Measurements from ENCODE around the gene TEDC1.

The TEDC1 gene

DNA sequence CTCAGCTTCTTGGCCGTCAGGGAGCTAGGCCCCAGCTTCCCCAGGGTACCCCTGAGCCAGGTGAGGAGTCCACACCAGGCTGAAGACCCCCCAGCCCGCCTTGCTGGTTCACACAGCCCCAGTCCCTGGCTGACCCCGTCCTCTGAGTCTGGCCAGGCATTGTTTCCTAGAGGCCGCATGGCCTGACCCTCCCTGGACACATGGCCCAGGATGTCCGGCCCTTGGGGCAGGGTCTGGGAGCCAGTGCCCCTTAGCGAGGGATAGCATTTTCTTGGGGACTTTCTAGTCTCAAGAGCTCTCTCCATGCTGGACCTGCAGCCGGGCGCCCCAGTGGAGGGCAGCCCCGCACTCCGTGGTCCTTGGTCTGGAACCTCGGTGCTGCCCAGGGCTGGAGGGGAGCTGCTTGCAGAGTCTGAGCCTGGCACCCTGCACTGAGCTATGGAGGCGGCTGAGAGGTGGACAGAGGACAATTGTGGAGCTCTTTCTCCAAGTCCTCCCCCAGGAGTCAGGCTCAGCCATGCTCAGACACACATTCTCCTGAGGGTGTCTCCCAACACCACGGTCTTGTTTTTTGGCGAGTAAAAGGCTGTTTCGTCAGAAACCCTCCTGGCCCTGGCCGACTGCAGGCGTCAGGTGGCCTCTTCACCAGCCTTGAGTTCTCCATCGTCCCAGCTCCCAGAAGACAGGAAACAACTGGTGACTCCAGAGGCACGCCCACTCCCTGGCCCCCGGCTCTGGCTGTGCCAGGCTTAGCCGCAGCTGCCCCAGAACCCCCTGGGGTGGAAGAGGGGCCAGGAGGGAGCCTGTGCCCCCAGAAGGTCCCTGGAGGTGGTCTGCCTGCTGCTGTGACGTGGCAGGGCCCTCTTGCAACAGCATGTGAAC lies 34.1 kb upstream of the TEDC1 start:
- Histone ChIP-seq H3K9me3 (ENCODE audit: control insufficient read depth in 5 of 5, low read length in 5 of 5) (no peaks in the 10 kb centered on the region), H3K4me1 (ENCODE audit: control insufficient read depth in 5 of 5, insufficient read depth in 5 of 5, low read length in 5 of 5) (no peaks in the 10 kb centered on the region), H3K27ac (ENCODE audit: low read depth, low read length) (no peak overlapping the region), H3K36me3 (ENCODE audit: control insufficient read depth in 5 of 5, insufficient read depth in 5 of 5, low read length in 5 of 5) (peaks cover 0 to 85% (median 62%) of the 10 kb centered on the region in 5 donors), H3K9ac (ENCODE audit: low read length in 5 of 5) (no peak overlapping the region), H3K27me3 (ENCODE audit: control insufficient read depth in 5 of 5, insufficient read depth in 4 of 5, low read length in 5 of 5) (no peaks in the 10 kb centered on the region), H3K4me3 (ENCODE audit: low read depth in 1 of 5, low read length in 5 of 5) (no peak overlapping the region)

DNA sequence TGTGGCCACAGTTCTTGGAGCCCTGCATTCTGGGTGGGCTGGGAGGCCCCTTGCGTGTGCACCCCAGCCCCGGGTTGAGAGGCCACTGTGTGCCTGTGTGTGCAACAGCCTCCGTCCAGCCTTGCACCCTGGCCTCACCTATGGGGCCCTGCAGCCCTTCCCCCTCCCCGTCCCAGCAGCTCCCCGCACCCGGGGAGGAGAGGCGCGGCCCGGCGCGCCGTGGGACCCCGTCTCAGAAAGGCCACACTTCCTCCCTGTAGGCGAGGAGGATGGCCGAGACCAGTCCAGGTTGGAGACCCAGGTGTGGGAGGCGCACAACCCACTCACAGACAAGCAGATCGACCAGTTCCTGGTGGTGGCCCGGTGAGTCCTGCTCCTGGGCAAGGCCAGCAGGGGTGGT lies 33.0 kb upstream of the TEDC1 start:
- no peaks in the 10 kb centered on the region for H3K4me1 ChIP-seq (ENCODE audit: control insufficient read depth in 5 of 5, insufficient read depth in 5 of 5, low read length in 5 of 5)
- no peaks in the 10 kb centered on the region for H3K9me3 ChIP-seq (ENCODE audit: control insufficient read depth in 5 of 5, low read length in 5 of 5)
- no peaks in the 10 kb centered on the region for H3K27me3 ChIP-seq (ENCODE audit: control insufficient read depth in 5 of 5, insufficient read depth in 4 of 5, low read length in 5 of 5)
- peaks cover 0 to 84% (median 61%) of the 10 kb centered on the region in 5 donors for H3K36me3 ChIP-seq (ENCODE audit: control insufficient read depth in 5 of 5, insufficient read depth in 5 of 5, low read length in 5 of 5)
- H3K4me3 ChIP-seq (ENCODE audit: low read depth in 1 of 5, low read length in 5 of 5) = no peak overlapping the region
- H3K27ac ChIP-seq (ENCODE audit: low read depth, low read length) = no peak overlapping the region
- no peak overlapping the region for H3K9ac ChIP-seq (ENCODE audit: low read length in 5 of 5)

DNA sequence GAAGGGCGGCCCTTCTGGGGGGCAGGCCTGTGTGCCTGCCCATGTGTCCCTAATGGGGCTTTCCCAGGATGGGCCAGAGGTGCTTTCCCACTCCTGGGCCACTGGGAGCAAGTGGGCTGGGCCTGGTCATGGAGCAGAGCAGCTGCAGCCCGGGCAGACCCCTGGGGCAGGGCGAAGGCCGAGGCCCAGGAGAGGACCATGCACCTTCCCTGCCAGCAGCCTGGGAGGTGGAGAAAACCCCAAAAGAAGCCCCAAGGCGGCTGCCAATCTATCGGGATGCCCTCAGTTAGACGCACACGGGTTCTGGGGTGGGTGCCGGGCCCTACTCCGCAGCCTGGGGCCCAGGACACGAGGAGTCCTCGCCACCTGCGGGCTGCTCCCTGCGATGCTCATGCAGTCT lies 32.5 kb upstream of the TEDC1 start:
- Histone ChIP-seq H3K4me3 (ENCODE audit: low read depth in 1 of 5, low read length in 5 of 5) (no peak overlapping the region), H3K9me3 (ENCODE audit: control insufficient read depth in 5 of 5, low read length in 5 of 5) (no peaks in the 10 kb centered on the region), H3K27me3 (ENCODE audit: control insufficient read depth in 5 of 5, insufficient read depth in 4 of 5, low read length in 5 of 5) (no peaks in the 10 kb centered on the region), H3K36me3 (ENCODE audit: control insufficient read depth in 5 of 5, insufficient read depth in 5 of 5, low read length in 5 of 5) (peaks cover 0 to 84% (median 63%) of the 10 kb centered on the region in 5 donors), H3K27ac (ENCODE audit: low read depth, low read length) (no peak overlapping the region), H3K4me1 (ENCODE audit: control insufficient read depth in 5 of 5, insufficient read depth in 5 of 5, low read length in 5 of 5) (no peaks in the 10 kb centered on the region), H3K9ac (ENCODE audit: low read length in 5 of 5) (no peak overlapping the region)

DNA sequence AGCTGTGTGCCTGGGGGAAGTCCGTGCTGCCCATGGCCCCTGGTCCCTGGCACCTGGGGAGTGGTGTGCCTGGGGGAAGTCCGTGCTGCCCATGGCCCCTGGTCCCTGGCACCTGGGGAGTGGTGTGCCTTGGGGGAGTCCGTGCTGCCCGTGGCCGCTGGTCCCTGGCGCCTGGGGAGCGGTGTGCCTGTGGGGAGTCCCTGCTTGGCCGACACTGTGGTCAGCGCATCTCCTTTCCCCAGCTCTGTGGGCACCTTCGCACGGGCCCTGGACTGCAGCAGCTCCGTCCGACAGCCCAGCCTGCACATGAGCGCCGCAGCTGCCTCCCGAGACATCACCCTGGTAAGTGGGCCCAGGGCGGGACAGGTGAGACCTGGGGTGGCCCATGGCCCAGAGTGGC lies 30.9 kb upstream of the TEDC1 start:
- Histone ChIP-seq H3K9me3 (ENCODE audit: control insufficient read depth in 5 of 5, low read length in 5 of 5) (no peaks in the 10 kb centered on the region), H3K4me3 (ENCODE audit: low read depth in 1 of 5, low read length in 5 of 5) (no peak overlapping the region), H3K9ac (ENCODE audit: low read length in 5 of 5) (no peak overlapping the region), H3K4me1 (ENCODE audit: control insufficient read depth in 5 of 5, insufficient read depth in 5 of 5, low read length in 5 of 5) (no peaks in the 10 kb centered on the region), H3K36me3 (ENCODE audit: control insufficient read depth in 5 of 5, insufficient read depth in 5 of 5, low read length in 5 of 5) (peaks cover 0 to 84% (median 69%) of the 10 kb centered on the region in 5 donors), H3K27ac (ENCODE audit: low read depth, low read length) (no peak overlapping the region), H3K27me3 (ENCODE audit: control insufficient read depth in 5 of 5, insufficient read depth in 4 of 5, low read length in 5 of 5) (no peaks in the 10 kb centered on the region)

DNA sequence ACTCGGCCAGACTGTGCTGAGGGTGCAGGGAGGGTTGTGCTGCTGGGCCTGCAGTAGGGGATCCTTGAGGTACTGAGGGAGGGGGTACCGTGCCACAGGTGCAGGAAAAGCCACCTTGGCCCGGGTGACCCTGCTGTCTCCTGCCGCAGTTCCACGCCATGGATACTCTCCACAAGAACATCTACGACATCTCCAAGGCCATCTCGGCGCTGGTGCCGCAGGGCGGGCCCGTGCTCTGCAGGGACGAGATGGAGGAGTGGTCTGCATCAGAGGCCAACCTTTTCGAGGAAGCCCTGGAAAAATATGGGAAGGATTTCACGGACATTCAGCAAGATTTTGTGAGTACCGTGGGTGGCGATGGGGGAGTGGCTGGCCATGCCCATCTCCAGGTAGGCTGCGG lies 30.4 kb upstream of the TEDC1 start:
- H3K9me3 ChIP-seq (ENCODE audit: control insufficient read depth in 5 of 5, low read length in 5 of 5) = no peaks in the 10 kb centered on the region
- no peaks in the 10 kb centered on the region for H3K4me1 ChIP-seq (ENCODE audit: control insufficient read depth in 5 of 5, insufficient read depth in 5 of 5, low read length in 5 of 5)
- H3K9ac ChIP-seq (ENCODE audit: low read length in 5 of 5) = no peak overlapping the region
- no peaks in the 10 kb centered on the region for H3K27me3 ChIP-seq (ENCODE audit: control insufficient read depth in 5 of 5, insufficient read depth in 4 of 5, low read length in 5 of 5)
- no peak overlapping the region for H3K4me3 ChIP-seq (ENCODE audit: low read depth in 1 of 5, low read length in 5 of 5)
- H3K27ac ChIP-seq (ENCODE audit: low read depth, low read length) = no peak overlapping the region
- peaks cover 0 to 84% (median 70%) of the 10 kb centered on the region in 5 donors for H3K36me3 ChIP-seq (ENCODE audit: control insufficient read depth in 5 of 5, insufficient read depth in 5 of 5, low read length in 5 of 5)

DNA sequence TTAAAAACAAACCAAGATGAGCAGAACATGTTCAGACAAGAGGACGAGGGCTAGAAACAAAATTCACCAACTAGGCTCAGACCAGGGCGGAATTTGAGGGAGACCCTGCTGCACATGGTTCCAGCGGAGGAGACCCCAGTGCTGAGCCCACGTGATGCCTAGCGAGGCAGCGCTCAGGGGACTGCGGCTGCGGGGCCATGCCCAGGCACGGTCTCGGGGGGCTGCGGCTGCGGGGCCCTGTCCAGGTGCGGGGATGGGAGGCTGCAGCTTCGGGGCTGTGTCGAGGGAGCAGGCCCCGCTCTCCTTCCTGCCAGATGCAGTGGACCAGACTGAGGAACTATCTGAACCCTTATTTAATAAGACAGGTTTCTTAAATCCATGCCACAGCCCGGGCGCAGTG lies 29.1 kb upstream of the TEDC1 start:
- Histone ChIP-seq H3K4me1 (ENCODE audit: control insufficient read depth in 5 of 5, insufficient read depth in 5 of 5, low read length in 5 of 5) (no peaks in the 10 kb centered on the region), H3K27me3 (ENCODE audit: control insufficient read depth in 5 of 5, insufficient read depth in 4 of 5, low read length in 5 of 5) (no peaks in the 10 kb centered on the region), H3K4me3 (ENCODE audit: low read depth in 1 of 5, low read length in 5 of 5) (no peak overlapping the region), H3K9ac (ENCODE audit: low read length in 5 of 5) (no peak overlapping the region), H3K9me3 (ENCODE audit: control insufficient read depth in 5 of 5, low read length in 5 of 5) (no peaks in the 10 kb centered on the region), H3K36me3 (ENCODE audit: control insufficient read depth in 5 of 5, insufficient read depth in 5 of 5, low read length in 5 of 5) (peaks cover 0 to 84% (median 68%) of the 10 kb centered on the region in 5 donors), H3K27ac (ENCODE audit: low read depth, low read length) (no peak overlapping the region)

DNA sequence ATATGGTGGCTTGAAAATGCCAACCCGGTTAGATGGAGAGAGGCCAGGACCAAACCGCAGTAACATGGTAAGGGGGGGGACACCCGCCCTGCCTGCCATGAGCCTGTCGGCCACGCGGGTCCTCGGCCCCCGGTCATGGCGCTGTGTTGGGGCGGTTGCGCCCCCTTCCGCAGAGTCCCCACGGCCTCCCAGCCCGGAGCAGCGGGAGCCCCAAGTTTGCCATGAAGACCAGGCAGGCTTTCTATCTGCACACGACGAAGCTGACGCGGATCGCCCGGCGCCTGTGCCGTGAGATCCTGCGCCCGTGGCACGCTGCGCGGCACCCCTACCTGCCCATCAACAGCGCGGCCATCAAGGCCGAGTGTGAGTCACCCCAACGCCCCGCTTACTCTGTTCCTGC lies 26.5 kb upstream of the TEDC1 start:
- peaks cover 0 to 15% (median 12%) of the 10 kb centered on the region in 5 donors for H3K4me1 ChIP-seq (ENCODE audit: control insufficient read depth in 5 of 5, insufficient read depth in 5 of 5, low read length in 5 of 5)
- H3K27ac ChIP-seq (ENCODE audit: low read depth, low read length) = no peak overlapping the region
- H3K9ac ChIP-seq (ENCODE audit: low read length in 5 of 5) = no peak overlapping the region
- no peak overlapping the region for H3K4me3 ChIP-seq (ENCODE audit: low read depth in 1 of 5, low read length in 5 of 5)
- H3K9me3 ChIP-seq (ENCODE audit: control insufficient read depth in 5 of 5, low read length in 5 of 5) = no peaks in the 10 kb centered on the region
- no peaks in the 10 kb centered on the region for H3K27me3 ChIP-seq (ENCODE audit: control insufficient read depth in 5 of 5, insufficient read depth in 4 of 5, low read length in 5 of 5)
- H3K36me3 ChIP-seq (ENCODE audit: control insufficient read depth in 5 of 5, insufficient read depth in 5 of 5, low read length in 5 of 5) = peaks cover 0 to 89% (median 74%) of the 10 kb centered on the region in 5 donors

DNA sequence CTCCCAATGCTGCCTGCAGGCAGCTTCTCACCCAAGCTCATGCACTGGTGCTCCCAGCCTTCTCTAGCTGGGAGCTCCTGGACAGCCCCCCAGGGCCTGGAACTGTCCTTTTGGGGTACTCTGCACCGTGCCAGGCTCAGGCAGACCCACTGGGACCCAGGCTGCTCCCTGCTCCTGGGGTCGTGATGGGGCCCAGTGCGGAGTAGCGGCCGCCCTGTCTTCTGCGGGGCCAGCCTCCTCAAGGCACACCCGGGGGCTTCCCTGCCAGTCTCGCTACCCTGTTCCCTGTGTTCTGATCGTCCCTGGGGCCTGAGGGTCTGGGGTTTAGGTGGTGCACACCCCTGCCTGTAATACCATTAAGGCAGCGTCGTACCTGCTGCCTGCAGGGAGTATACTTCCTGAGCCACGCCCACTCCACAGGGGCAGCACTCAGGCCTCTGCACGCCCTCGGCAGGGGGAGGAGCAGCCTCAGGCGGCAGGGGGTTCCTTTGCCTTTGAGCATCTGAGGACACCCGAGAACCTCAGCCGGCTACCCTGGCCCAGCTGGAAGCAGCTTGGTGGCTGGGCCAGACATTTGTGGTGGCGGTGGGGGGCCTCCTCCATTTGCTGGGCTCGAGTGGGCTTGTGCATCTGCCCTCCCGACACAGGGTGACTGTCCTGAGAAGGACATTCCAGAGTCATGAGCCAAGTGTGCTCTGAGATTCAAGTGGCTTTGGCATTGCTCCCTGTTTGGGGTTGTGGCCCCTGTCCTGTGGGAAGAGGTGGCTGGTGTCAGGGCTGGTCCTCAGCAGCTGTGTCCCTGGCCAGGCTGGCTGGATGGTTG lies 25.6 kb upstream of the TEDC1 start:
- no peak overlapping the region for H3K4me3 ChIP-seq (ENCODE audit: low read depth in 1 of 5, low read length in 5 of 5)
- H3K27ac ChIP-seq (ENCODE audit: low read depth, low read length) = no peak overlapping the region
- no peak overlapping the region for H3K9ac ChIP-seq (ENCODE audit: low read length in 5 of 5)
- no peaks in the 10 kb centered on the region for H3K27me3 ChIP-seq (ENCODE audit: control insufficient read depth in 5 of 5, insufficient read depth in 4 of 5, low read length in 5 of 5)
- H3K9me3 ChIP-seq (ENCODE audit: control insufficient read depth in 5 of 5, low read length in 5 of 5) = no peaks in the 10 kb centered on the region
- H3K36me3 ChIP-seq (ENCODE audit: control insufficient read depth in 5 of 5, insufficient read depth in 5 of 5, low read length in 5 of 5) = peaks cover 0 to 90% (median 73%) of the 10 kb centered on the region in 5 donors
- H3K4me1 ChIP-seq (ENCODE audit: control insufficient read depth in 5 of 5, insufficient read depth in 5 of 5, low read length in 5 of 5) = peaks cover 0 to 17% (median 13%) of the 10 kb centered on the region in 5 donors

DNA sequence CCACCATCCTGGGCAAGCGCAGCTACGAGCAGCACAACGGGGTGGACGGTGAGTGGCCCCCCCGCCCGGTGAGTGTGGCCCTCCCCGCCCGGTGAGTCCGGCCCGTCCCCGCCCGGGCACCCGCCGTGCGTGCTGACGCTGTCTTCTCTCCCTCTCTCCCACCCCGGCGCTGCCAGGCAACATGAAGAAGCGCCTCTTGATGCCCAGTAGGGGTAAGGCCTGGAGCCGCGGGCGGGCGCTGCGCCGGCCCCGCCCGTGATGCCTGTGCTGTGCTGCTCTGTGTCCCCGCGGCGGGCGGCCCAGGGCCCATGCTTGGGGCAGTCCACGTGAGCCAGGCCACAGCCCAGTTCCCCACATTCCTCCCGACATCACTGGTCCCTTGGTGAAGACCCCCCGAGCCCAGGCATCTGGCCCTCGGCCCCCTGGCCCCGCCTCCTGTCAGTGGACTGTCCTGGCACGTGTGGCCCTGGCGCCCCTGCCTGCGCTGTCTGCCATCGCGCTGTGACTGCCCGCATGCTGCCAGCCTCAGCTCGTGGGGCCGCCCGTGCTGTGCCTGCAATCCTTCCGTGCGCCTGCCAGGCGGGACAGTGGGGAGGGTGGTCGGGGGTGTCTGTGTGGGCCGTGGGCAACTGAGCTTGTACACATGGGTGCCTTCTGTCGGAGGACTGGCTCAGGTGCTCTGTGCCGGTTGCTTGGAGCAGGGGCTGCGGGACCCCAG lies 24.4 kb upstream of the TEDC1 start:
- H3K9me3 ChIP-seq (ENCODE audit: control insufficient read depth in 5 of 5, low read length in 5 of 5) = no peaks in the 10 kb centered on the region
- H3K27me3 ChIP-seq (ENCODE audit: control insufficient read depth in 5 of 5, insufficient read depth in 4 of 5, low read length in 5 of 5) = no peaks in the 10 kb centered on the region
- peaks cover 0 to 21% (median 16%) of the 10 kb centered on the region in 5 donors for H3K4me1 ChIP-seq (ENCODE audit: control insufficient read depth in 5 of 5, insufficient read depth in 5 of 5, low read length in 5 of 5)
- H3K4me3 ChIP-seq (ENCODE audit: low read depth in 1 of 5, low read length in 5 of 5) = no peak overlapping the region
- no peak overlapping the region for H3K9ac ChIP-seq (ENCODE audit: low read length in 5 of 5)
- peaks cover 0 to 77% (median 60%) of the 10 kb centered on the region in 5 donors for H3K36me3 ChIP-seq (ENCODE audit: control insufficient read depth in 5 of 5, insufficient read depth in 5 of 5, low read length in 5 of 5)
- no peak overlapping the region for H3K27ac ChIP-seq (ENCODE audit: low read depth, low read length)

Data from subcutaneous abdominal adipose tissue (tissue), 5 donors.